Prostate gland (tissue), 2 donors: ENCODE results near the gene MAGEB16.

Experiments used
- POLR2A ChIP-seq: fragments of 450-650 bp; IDR thresholded peaks from one replicate; pipeline ENCODE4 v1.6.1; 2016; ENCODE audit warnings: antibody characterized with exemption, mild to moderate bottlenecking
- TF ChIP-seq, protein P1 (sequence below), 4 experiments: fragments of 200-600 bp in 2 of 4; fragments of 450-650 bp in 2 of 4; sonication (generic) in 2 of 4; IDR thresholded peaks; 1 replicate in 3 of 4; 2 replicates in 1 of 4; pipeline ENCODE4 v1.5.1; 2016 to 2019; ENCODE audit warnings: antibody characterized with exemption in 4 of 4, mild to moderate bottlenecking in 2 of 4, moderate library complexity in 2 of 4

GRCh38 chrX:35773958-35774564 is 24.1 kb upstream of the MAGEB16 start:
- TF ChIP-seq, protein P1, sequence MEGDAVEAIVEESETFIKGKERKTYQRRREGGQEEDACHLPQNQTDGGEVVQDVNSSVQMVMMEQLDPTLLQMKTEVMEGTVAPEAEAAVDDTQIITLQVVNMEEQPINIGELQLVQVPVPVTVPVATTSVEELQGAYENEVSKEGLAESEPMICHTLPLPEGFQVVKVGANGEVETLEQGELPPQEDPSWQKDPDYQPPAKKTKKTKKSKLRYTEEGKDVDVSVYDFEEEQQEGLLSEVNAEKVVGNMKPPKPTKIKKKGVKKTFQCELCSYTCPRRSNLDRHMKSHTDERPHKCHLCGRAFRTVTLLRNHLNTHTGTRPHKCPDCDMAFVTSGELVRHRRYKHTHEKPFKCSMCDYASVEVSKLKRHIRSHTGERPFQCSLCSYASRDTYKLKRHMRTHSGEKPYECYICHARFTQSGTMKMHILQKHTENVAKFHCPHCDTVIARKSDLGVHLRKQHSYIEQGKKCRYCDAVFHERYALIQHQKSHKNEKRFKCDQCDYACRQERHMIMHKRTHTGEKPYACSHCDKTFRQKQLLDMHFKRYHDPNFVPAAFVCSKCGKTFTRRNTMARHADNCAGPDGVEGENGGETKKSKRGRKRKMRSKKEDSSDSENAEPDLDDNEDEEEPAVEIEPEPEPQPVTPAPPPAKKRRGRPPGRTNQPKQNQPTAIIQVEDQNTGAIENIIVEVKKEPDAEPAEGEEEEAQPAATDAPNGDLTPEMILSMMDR (IDR thresholded peaks at IDR 0.05) = no peak
- no peak for TF ChIP-seq POLR2A
